GM23248 (cell line): Measurements from ENCODE around the gene GHRL. TPM values are rescaled to one million over a fixed set of nuclear protein-coding genes. Genes with fewer than 3 reads are reported as not detected.
A peak's percentile ranks its signal among the peaks of the same experiment; 100 is the strongest.

Experiments used
- DNase-seq: peaks from one replicate; pipeline ENCODE4 v3.0.0-alpha.2; 2015
- H2AFZ ChIP-seq: fragments of 200-600 bp; sonication (generic); 2 replicates; pipeline ENCODE4 v1.6.1; 2016; ENCODE audit warnings: antibody characterized with exemption
- H3F3A ChIP-seq: fragments of 200-600 bp; sonication (generic); 2 replicates; pipeline ENCODE4 v1.6.1; 2016; ENCODE audit warnings: mild to moderate bottlenecking, antibody characterized with exemption, mixed run types; ENCODE audit not compliant: insufficient read depth
- H3K27ac ChIP-seq: fragments of 200-600 bp; sonication (generic); 2 replicates; pipeline ENCODE4 v1.5.1; 2016; ENCODE audit warnings: mild to moderate bottlenecking
- H3K27me3 ChIP-seq: fragments of 200-600 bp; sonication (generic); replicated peaks from 2 replicates; pipeline ENCODE4 v1.6.1; 2016; ENCODE audit warnings: mild to moderate bottlenecking; ENCODE audit not compliant: insufficient read depth
- H3K36me3 ChIP-seq: fragments of 200-600 bp; sonication (generic); 2 replicates; pipeline ENCODE4 v1.6.1; 2016; ENCODE audit warnings: low read depth, mild to moderate bottlenecking
- H3K4me1 ChIP-seq: fragments of 200-600 bp; sonication (generic); 2 replicates; pipeline ENCODE4 v1.6.1; 2016; ENCODE audit warnings: mild to moderate bottlenecking; ENCODE audit not compliant: insufficient read depth
- H3K4me2 ChIP-seq: fragments of 200-600 bp; sonication (generic); one replicate; pipeline ENCODE4 v1.6.1; 2016; ENCODE audit warnings: mild to moderate bottlenecking; ENCODE audit not compliant: unreplicated experiment
- H3K4me3 ChIP-seq: fragments of 200-600 bp; sonication (generic); 2 replicates; pipeline ENCODE4 v1.5.1; 2016; ENCODE audit warnings: mild to moderate bottlenecking
- H3K79me2 ChIP-seq: fragments of 200-600 bp; sonication (generic); 2 replicates; pipeline ENCODE4 v1.6.1; 2016; ENCODE audit warnings: mild to moderate bottlenecking; ENCODE audit not compliant: insufficient read depth
- H3K9ac ChIP-seq: fragments of 200-600 bp; sonication (generic); 2 replicates; pipeline ENCODE4 v1.6.1; 2016; ENCODE audit warnings: mild to moderate bottlenecking
- H3K9me2 ChIP-seq: fragments of 200-600 bp; sonication (generic); 2 replicates; pipeline ENCODE4 v1.6.1; 2016; ENCODE audit warnings: mixed run types, mild to moderate bottlenecking, moderate library complexity; ENCODE audit not compliant: insufficient read depth
- H3K9me3 ChIP-seq: fragments of 200-600 bp; sonication (generic); one replicate; pipeline ENCODE4 v1.6.1; 2017; ENCODE audit warnings: low read depth
- H4K20me1 ChIP-seq: fragments of 200-600 bp; sonication (generic); 2 replicates; pipeline ENCODE4 v1.6.0; 2016; ENCODE audit not compliant: insufficient read depth
- EZH2 ChIP-seq: fragments of 200-600 bp; sonication (generic); IDR thresholded peaks from 2 replicates; pipeline ENCODE4 v1.6.1; 2018; ENCODE audit warnings: antibody characterized with exemption, mild to moderate bottlenecking; ENCODE audit not compliant: insufficient read depth, poor library complexity, severe bottlenecking
- EZH2phosphoT487 ChIP-seq: fragments of 200-600 bp; sonication (generic); IDR thresholded peaks from 2 replicates; pipeline ENCODE4 v1.6.1; 2018; ENCODE audit warnings: antibody characterized with exemption, moderate library complexity, mild to moderate bottlenecking, low read depth; ENCODE audit not compliant: insufficient read depth
- WGBS, 2 experiments: methylation state at CpG; one replicate each; pipeline ENCODE4 v1.1.6; 2015 to 2017; ENCODE audit warnings: low lambda C conversion rate in 2 of 2, low coverage in 1 of 2; ENCODE audit errors: missing lambda C conversion rate in 2 of 2; 5-methylcytosine and 5-hydroxymethylcytosine counted together
- in situ Hi-C: fragments of 300-500 bp; cut with MboI; formaldehyde crosslinking; loops from 2 replicates; pipeline ENCODE4 v1.15.0; 2020
- polyA plus RNA-seq: library from polyadenylated mRNA; unstranded; fragments of >200 nt; fragmentation: Nextera tagmentation; extraction: Ambion mirVana; gene quantifications from 2 replicates; pipeline ENCODE4 v1.2.1, GENCODE V29; 2016
- total RNA-seq: library from RNA; depleted of rRNA; stranded (reverse); fragments of >200 nt; shearing (Covaris generic); gene quantifications from 2 replicates; pipeline ENCODE4 v1.2.3, GENCODE V29; 2014

Gene GHRL
- total and polyA plus RNA-seq, 2 experiments from 2014 or later: 0.71 TPM; not detected in 1

GRCh38 chr3:10334042-10334441 lies 41.3 kb upstream of the GHRL start:
- H3K4me2 ChIP-seq: no peak overlapping the region
- 87 to 89% methylated on average over 11 of the region's 11 CpGs for WGBS, 2 experiments
- H3K9me2 ChIP-seq: no peaks in the 10 kb centered on the region
- no peak overlapping the region for H3K9ac ChIP-seq
- H3K9me3 ChIP-seq: no peaks in the 10 kb centered on the region
- H3K36me3 ChIP-seq: no peaks in the 10 kb centered on the region
- TF ChIP-seq EZH2: no peak
- no peak for TF ChIP-seq EZH2phosphoT487
- H4K20me1 ChIP-seq: no peaks in the 10 kb centered on the region
- H2AFZ ChIP-seq: no peak overlapping the region
- no peak overlapping the region for H3K4me3 ChIP-seq
- no peaks in the 10 kb centered on the region for H3F3A ChIP-seq
- H3K79me2 ChIP-seq: no peaks in the 10 kb centered on the region
- in situ Hi-C loops: no loop called here
- H3K27ac ChIP-seq: no peak overlapping the region
- H3K4me1 ChIP-seq: no peaks in the 10 kb centered on the region
- H3K27me3 ChIP-seq: peaks cover 37% of the 10 kb centered on the region
- no peak for DNase-seq

DNA sequence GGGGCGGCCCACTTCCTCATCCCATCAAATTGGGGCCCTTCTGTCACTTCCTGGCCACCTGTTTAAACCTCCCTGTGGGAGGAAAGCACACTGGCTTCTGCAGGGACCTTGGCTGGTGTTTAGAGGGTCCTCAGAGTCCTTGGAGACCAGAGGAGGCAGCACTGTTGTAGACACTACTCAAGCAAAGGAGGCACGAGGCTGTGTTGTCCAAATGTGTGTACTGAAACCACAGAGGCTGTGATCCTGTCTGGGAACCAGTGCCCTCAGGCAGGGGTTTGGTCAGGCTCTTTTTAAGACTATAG lies 40.6 kb upstream of the GHRL start:
- H3K9me2 ChIP-seq: no peaks in the 10 kb centered on the region
- H4K20me1 ChIP-seq: no peaks in the 10 kb centered on the region
- no peaks in the 10 kb centered on the region for H3K36me3 ChIP-seq
- H3K4me1 ChIP-seq: no peaks in the 10 kb centered on the region
- 26 to 42% methylated on average over 2 of the region's 2 CpGs for WGBS, 2 experiments
- H3K79me2 ChIP-seq: no peaks in the 10 kb centered on the region
- TF ChIP-seq EZH2: no peak
- in situ Hi-C loops: no loop called here
- H3K4me3 ChIP-seq: no peak overlapping the region
- H3K4me2 ChIP-seq: no peak overlapping the region
- H3K27ac ChIP-seq: no peak overlapping the region
- H3K9ac ChIP-seq: no peak overlapping the region
- no peak overlapping the region for H2AFZ ChIP-seq
- H3F3A ChIP-seq: no peaks in the 10 kb centered on the region
- H3K27me3 ChIP-seq: peaks cover 44% of the 10 kb centered on the region
- DNase-seq: no peak
- H3K9me3 ChIP-seq: no peaks in the 10 kb centered on the region

DNA sequence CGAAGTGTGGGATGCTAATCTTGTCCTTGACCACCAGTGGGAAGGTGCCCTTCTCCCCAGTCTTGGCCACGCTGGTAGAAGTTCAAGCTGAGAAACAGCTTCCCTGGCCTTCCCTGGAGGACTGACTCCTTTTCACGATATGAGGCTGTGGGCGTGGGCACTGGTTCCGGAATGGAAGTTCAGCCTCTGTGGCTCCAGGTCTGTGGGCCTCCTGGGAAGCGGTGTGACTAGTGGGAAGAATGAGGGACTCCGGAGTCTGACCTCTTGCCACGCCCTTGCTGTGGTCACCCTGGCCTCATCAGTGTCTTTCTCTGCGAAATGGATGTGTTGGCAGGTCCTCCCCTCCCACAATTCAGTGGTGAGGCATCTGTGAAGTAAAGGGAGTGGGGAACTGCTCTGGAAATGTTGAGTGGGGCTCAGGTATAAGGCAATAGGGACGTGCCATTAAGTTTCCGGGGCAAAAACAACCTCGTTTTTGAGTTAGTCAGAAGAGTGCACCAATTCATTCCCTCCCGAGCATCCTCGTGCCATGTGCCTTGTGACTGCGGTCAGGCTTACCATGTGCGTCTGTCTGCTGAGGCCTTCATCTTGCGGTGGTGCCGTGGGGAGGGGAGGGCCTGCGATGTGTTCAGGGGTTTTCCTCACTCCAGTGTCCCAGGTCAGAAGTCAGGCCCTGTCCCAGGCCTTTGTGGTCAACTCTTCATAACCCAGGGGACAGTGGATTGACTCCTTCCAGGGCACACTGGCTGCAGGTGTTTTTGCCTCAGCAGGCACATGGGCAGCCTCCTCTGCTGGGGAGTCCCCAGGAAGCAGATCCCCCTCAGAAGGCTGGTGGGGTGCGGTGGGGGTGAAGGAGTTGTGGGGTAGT lies 40.0 kb upstream of the GHRL start:
- Histone ChIP-seq H3K4me1 (no peaks in the 10 kb centered on the region), H3K79me2 (no peaks in the 10 kb centered on the region), H3F3A (no peaks in the 10 kb centered on the region), H3K9ac (no peak overlapping the region), H3K9me2 (no peaks in the 10 kb centered on the region), H3K4me3 (no peak overlapping the region), H4K20me1 (no peaks in the 10 kb centered on the region), H2AFZ (no peak overlapping the region), H3K36me3 (no peaks in the 10 kb centered on the region), H3K27ac (no peak overlapping the region), H3K9me3 (no peaks in the 10 kb centered on the region), H3K27me3 (peaks cover 48% of the 10 kb centered on the region), H3K4me2 (no peak overlapping the region)
- in situ Hi-C loops: no loop called here
- 73 to 78% methylated on average over 20 of the region's 20 CpGs for WGBS, 2 experiments
- TF ChIP-seq EZH2 (no peak), EZH2phosphoT487 (no peak)
- DNase-seq: no peak

GRCh38 chr3:10331320-10331719 lies 38.6 kb upstream of the GHRL start:
- H3K9ac ChIP-seq: no peak overlapping the region
- no peak for DNase-seq
- H3K9me3 ChIP-seq: no peaks in the 10 kb centered on the region
- H2AFZ ChIP-seq: no peak overlapping the region
- H4K20me1 ChIP-seq: no peaks in the 10 kb centered on the region
- in situ Hi-C loops: no loop called here
- 58 to 61% methylated on average over 8 of the region's 8 CpGs for WGBS, 2 experiments
- no peak overlapping the region for H3K4me2 ChIP-seq
- H3K4me3 ChIP-seq: no peak overlapping the region
- no peak overlapping the region for H3K27ac ChIP-seq
- TF ChIP-seq EZH2: peak; percentile 31
- no peak for TF ChIP-seq EZH2phosphoT487
- peaks cover 62% of the 10 kb centered on the region for H3K27me3 ChIP-seq
- no peaks in the 10 kb centered on the region for H3K9me2 ChIP-seq
- H3K36me3 ChIP-seq: no peaks in the 10 kb centered on the region
- H3K79me2 ChIP-seq: no peaks in the 10 kb centered on the region
- H3K4me1 ChIP-seq: no peaks in the 10 kb centered on the region
- no peaks in the 10 kb centered on the region for H3F3A ChIP-seq
